ENCODE data around the gene SYNDIG1L.

Gene SYNDIG1L

DNA sequence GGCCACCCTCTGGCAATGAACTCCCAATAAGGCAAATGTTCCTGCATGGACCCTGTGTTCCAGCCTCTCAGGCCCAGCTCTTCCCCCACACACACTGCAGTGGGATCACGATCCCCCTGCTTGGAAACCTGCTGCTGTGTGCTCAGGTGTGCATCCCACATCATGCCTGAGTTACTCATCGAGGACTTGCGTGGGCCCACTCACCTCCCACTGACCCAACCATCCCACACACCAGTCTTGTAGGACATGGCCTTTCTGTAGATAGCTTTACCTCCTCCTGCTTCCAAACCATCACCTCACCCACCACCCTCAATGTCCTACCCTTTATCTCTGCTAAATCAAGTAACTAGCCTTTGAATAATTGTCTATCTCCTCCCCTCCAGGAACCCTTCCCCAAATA is 42.5 kb upstream of the SYNDIG1L start:
- Histone ChIP-seq H3K4me1 (ENCODE audit: insufficient read depth, poor library complexity, severe bottlenecking) (no peaks in the 10 kb centered on the region), H3K9me3 (ENCODE audit: severe bottlenecking) (no peaks in the 10 kb centered on the region), H3K27ac (ENCODE audit: poor library complexity, severe bottlenecking) (no peak overlapping the region), H3K36me3 (ENCODE audit: low read depth) (peaks cover 3% of the 10 kb centered on the region; the same call in 1 of the 2 replicates), H3K27me3 (ENCODE audit: insufficient read depth, poor library complexity, severe bottlenecking) (no peaks in the 10 kb centered on the region), H3K4me3 (ENCODE audit: severe bottlenecking) (no peak overlapping the region)
- DNase-seq (ENCODE audit: low spot score): no peak
- TF ChIP-seq, protein P1, sequence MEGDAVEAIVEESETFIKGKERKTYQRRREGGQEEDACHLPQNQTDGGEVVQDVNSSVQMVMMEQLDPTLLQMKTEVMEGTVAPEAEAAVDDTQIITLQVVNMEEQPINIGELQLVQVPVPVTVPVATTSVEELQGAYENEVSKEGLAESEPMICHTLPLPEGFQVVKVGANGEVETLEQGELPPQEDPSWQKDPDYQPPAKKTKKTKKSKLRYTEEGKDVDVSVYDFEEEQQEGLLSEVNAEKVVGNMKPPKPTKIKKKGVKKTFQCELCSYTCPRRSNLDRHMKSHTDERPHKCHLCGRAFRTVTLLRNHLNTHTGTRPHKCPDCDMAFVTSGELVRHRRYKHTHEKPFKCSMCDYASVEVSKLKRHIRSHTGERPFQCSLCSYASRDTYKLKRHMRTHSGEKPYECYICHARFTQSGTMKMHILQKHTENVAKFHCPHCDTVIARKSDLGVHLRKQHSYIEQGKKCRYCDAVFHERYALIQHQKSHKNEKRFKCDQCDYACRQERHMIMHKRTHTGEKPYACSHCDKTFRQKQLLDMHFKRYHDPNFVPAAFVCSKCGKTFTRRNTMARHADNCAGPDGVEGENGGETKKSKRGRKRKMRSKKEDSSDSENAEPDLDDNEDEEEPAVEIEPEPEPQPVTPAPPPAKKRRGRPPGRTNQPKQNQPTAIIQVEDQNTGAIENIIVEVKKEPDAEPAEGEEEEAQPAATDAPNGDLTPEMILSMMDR (IDR thresholded peaks at IDR 0.05; ENCODE audit: poor library complexity, severe bottlenecking): no peak
- ATAC-seq (ENCODE audit: low read depth): no peak

DNA sequence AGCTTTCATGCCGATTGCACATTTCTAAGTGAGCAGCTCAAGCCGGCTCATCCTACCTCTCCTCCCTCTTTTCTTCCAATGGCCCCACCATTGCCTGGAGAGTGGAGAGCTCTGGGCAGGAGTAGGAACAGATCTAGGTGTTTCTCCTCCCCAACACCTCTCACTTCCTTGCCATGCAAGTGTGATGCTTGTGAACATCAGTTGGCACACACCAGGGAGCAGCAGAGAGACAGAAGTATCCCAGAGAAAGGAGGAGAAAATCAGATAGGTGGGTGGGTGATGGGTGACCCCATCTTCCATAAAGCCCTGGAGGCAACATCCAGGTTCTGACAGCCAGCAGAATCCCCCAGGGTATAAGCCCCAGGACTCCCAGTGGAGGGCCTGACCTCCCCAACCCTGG is 39.3 kb upstream of the SYNDIG1L start:
- Histone ChIP-seq H3K9me3 (ENCODE audit: severe bottlenecking) (no peaks in the 10 kb centered on the region), H3K36me3 (ENCODE audit: low read depth) (no peaks in the 10 kb centered on the region), H3K4me1 (ENCODE audit: insufficient read depth, poor library complexity, severe bottlenecking) (no peaks in the 10 kb centered on the region), H3K27me3 (ENCODE audit: insufficient read depth, poor library complexity, severe bottlenecking) (no peaks in the 10 kb centered on the region), H3K27ac (ENCODE audit: poor library complexity, severe bottlenecking) (no peak overlapping the region), H3K4me3 (ENCODE audit: severe bottlenecking) (no peak overlapping the region)
- TF ChIP-seq, protein P1 (IDR thresholded peaks at IDR 0.05; ENCODE audit: poor library complexity, severe bottlenecking): no peak
- DNase-seq (ENCODE audit: low spot score) (no peak), ATAC-seq (ENCODE audit: low read depth) (no peak)

- H3K27ac ChIP-seq (ENCODE audit: poor library complexity, severe bottlenecking): no peak overlapping the region
- no peaks in the 10 kb centered on the region for H3K4me1 ChIP-seq (ENCODE audit: insufficient read depth, poor library complexity, severe bottlenecking)
- no peaks in the 10 kb centered on the region for H3K36me3 ChIP-seq (ENCODE audit: low read depth)
- no peak for ATAC-seq (ENCODE audit: low read depth)
- no peaks in the 10 kb centered on the region for H3K9me3 ChIP-seq (ENCODE audit: severe bottlenecking)
- TF ChIP-seq, protein P1 (IDR thresholded peaks at IDR 0.05; ENCODE audit: poor library complexity, severe bottlenecking): no peak
- no peak overlapping the region for H3K4me3 ChIP-seq (ENCODE audit: severe bottlenecking)
- DNase-seq (ENCODE audit: low spot score): no peak
- H3K27me3 ChIP-seq (ENCODE audit: insufficient read depth, poor library complexity, severe bottlenecking): no peaks in the 10 kb centered on the region
Measured at GRCh38 chr14:74464785-74465184, 38.8 kb upstream of the SYNDIG1L start.

- no peaks in the 10 kb centered on the region for H3K4me1 ChIP-seq (ENCODE audit: insufficient read depth, poor library complexity, severe bottlenecking)
- no peaks in the 10 kb centered on the region for H3K36me3 ChIP-seq (ENCODE audit: low read depth)
- DNase-seq (ENCODE audit: low spot score) (no peak), ATAC-seq (ENCODE audit: low read depth) (no peak)
- TF ChIP-seq, protein P1 (IDR thresholded peaks at IDR 0.05; ENCODE audit: poor library complexity, severe bottlenecking): no peak
- H3K27ac ChIP-seq (ENCODE audit: poor library complexity, severe bottlenecking): no peak overlapping the region
- H3K9me3 ChIP-seq (ENCODE audit: severe bottlenecking): no peaks in the 10 kb centered on the region
- no peaks in the 10 kb centered on the region for H3K27me3 ChIP-seq (ENCODE audit: insufficient read depth, poor library complexity, severe bottlenecking)
- H3K4me3 ChIP-seq (ENCODE audit: severe bottlenecking): no peak overlapping the region
Measured at GRCh38 chr14:74463697-74464096, 37.7 kb upstream of the SYNDIG1L start.

GRCh38 chr14:74462993-74463392 is 37.0 kb upstream of the SYNDIG1L start:
- ATAC-seq (ENCODE audit: low read depth): no peak

More at GRCh38 chr14:74462993-74463392, 37.0 kb upstream of the SYNDIG1L start:
- DNase-seq (ENCODE audit: low spot score): no peak
- Histone ChIP-seq H3K27me3 (ENCODE audit: insufficient read depth, poor library complexity, severe bottlenecking) (no peaks in the 10 kb centered on the region), H3K27ac (ENCODE audit: poor library complexity, severe bottlenecking) (no peak overlapping the region), H3K9me3 (ENCODE audit: severe bottlenecking) (no peaks in the 10 kb centered on the region), H3K4me1 (ENCODE audit: insufficient read depth, poor library complexity, severe bottlenecking) (no peaks in the 10 kb centered on the region), H3K36me3 (ENCODE audit: low read depth) (no peaks in the 10 kb centered on the region), H3K4me3 (ENCODE audit: severe bottlenecking) (no peak overlapping the region)
- TF ChIP-seq, protein P1 (IDR thresholded peaks at IDR 0.05; ENCODE audit: poor library complexity, severe bottlenecking): no peak

All from RWPE2 (cell line).